ENCODE results near the gene GRK5. TPM values are rescaled to one million over a fixed set of nuclear protein-coding genes. Genes with fewer than 3 reads are reported as not detected.

GRK5 gene
- total and polyA plus RNA-seq, 9 of the 15 experiments (the other 6 are each of a cell fraction or from before 2014, with no cell fraction given) = 0.46 to 0.83 (median 0.67) TPM; not detected in 2

DNA sequence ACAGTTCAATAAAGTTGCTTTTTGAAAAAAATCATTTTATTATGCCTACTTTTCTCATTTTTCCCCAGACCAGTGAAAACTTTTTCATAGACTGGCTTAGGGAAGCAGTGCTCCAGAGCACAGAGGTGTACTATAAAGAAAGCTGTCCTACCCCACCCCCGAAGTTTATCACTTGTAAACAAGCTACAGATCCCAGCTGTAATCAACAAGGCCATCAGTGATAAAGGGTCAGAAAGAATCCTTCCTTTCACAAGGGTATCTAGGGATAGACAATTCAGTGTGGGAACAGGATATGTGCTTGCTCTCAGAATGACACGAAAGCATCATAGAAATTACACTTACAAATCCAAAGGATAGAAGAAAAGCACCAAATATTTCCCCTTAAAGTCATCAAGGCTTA lies 33.3 kb upstream of the GRK5 start:
- Histone ChIP-seq H4K20me1 (replicated peaks; ENCODE audit: control insufficient read depth, insufficient read depth, low read length) (no peaks in the 10 kb centered on the region), H3K9ac (ENCODE audit: insufficient read depth in 1 of 2, low read depth in 2 of 2, low read length in 2 of 2) (no peak overlapping the region), H3K9me3 (replicated peaks; ENCODE audit: control insufficient read depth, insufficient read depth, low read depth, low read length) (no peaks in the 10 kb centered on the region), H3K9me1 (ENCODE audit: control insufficient read depth, insufficient read depth, low read length) (peaks cover 4% of the 10 kb centered on the region), H3K79me2 (ENCODE audit: control insufficient read depth, insufficient read depth, low read length) (peaks cover 49% of the 10 kb centered on the region), H3K27ac (ENCODE audit: extremely low read depth, low read depth, low read length) (no peak overlapping the region), H3K27me3 (ENCODE audit: control insufficient read depth in 2 of 2, insufficient read depth in 2 of 2, low read length in 2 of 2) (no peaks in the 10 kb centered on the region), H2AFZ (ENCODE audit: low read depth, low read length) (no peak overlapping the region), H3K4me2 (ENCODE audit: insufficient read depth, low read length) (no peak overlapping the region; the same call in 1 of the 2 replicates), H3K4me3 (no peak overlapping the region), H3K36me3 (ENCODE audit: control insufficient read depth, insufficient read depth, low read length) (peaks cover 57% of the 10 kb centered on the region), H3K4me1 (replicated peaks in 1 of 2; ENCODE audit: control insufficient read depth in 2 of 2, insufficient read depth in 2 of 2, low read length in 2 of 2) (peaks cover 17 to 30% of the 10 kb centered on the region in 2 experiments; a peak in 4 of 5 replicates)
- POLR2A ChIA-PET = interaction anchor here (0.8 kb wide), 1 partner anchor 12 kb away, joined by 4 read pairs; no protein-coding TSS in a partner anchor
- intact Hi-C loops (cut with micrococcal nuclease) = no loop called here
- FAIRE-seq (no peak), ATAC-seq (no peak), DNase-seq (ENCODE audit: extremely low read depth in 1 of 4, low spot score in 3 of 4) (no peak)
- no TSS peak for BruUV-seq (replicated peaks)
- CTCF ChIA-PET (ENCODE audit: low intra/inter-chr PET ratio) = no interaction called here
- WGBS (ENCODE audit: insufficient coverage, low coverage, missing lambda C conversion rate) = 32% methylated on average over 2 of the region's 2 CpGs
- in situ Hi-C loops (cut with MboI) = no loop called here
- TF ChIP-seq PRMT5 (CRISPR knock-in tag; IDR thresholded peaks at IDR 0.05) (no peak), ZNF778 (CRISPR knock-in tag; IDR thresholded peaks at IDR 0.05) (no peak), TEAD1 (CRISPR knock-in tag; IDR thresholded peaks at IDR 0.05) (no peak), ZNF561 (CRISPR knock-in tag; conservative IDR thresholded peaks at IDR 0.05) (no peak), ZNF696 (CRISPR knock-in tag; conservative IDR thresholded peaks at IDR 0.05) (no peak), MCM3 (IDR thresholded peaks at IDR 0.05) (no peak), EP300 (IDR thresholded peaks at IDR 0.05; ENCODE audit: low read length) (no peak), EWSR1 (IDR thresholded peaks at IDR 0.05; ENCODE audit: borderline replicate concordance, low read depth, partially characterized antibody) (no peak), RBBP5 (IDR thresholded peaks at IDR 0.05; ENCODE audit: borderline replicate concordance, insufficient read depth, low read length, poor library complexity, severe bottlenecking) (no peak), ERF (CRISPR knock-in tag; IDR thresholded peaks at IDR 0.05) (no peak)
- TF ChIP-seq, protein P1, sequence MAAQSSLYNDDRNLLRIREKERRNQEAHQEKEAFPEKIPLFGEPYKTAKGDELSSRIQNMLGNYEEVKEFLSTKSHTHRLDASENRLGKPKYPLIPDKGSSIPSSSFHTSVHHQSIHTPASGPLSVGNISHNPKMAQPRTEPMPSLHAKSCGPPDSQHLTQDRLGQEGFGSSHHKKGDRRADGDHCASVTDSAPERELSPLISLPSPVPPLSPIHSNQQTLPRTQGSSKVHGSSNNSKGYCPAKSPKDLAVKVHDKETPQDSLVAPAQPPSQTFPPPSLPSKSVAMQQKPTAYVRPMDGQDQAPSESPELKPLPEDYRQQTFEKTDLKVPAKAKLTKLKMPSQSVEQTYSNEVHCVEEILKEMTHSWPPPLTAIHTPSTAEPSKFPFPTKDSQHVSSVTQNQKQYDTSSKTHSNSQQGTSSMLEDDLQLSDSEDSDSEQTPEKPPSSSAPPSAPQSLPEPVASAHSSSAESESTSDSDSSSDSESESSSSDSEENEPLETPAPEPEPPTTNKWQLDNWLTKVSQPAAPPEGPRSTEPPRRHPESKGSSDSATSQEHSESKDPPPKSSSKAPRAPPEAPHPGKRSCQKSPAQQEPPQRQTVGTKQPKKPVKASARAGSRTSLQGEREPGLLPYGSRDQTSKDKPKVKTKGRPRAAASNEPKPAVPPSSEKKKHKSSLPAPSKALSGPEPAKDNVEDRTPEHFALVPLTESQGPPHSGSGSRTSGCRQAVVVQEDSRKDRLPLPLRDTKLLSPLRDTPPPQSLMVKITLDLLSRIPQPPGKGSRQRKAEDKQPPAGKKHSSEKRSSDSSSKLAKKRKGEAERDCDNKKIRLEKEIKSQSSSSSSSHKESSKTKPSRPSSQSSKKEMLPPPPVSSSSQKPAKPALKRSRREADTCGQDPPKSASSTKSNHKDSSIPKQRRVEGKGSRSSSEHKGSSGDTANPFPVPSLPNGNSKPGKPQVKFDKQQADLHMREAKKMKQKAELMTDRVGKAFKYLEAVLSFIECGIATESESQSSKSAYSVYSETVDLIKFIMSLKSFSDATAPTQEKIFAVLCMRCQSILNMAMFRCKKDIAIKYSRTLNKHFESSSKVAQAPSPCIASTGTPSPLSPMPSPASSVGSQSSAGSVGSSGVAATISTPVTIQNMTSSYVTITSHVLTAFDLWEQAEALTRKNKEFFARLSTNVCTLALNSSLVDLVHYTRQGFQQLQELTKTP (IDR thresholded peaks at IDR 0.05; ENCODE audit: low read depth in 1 of 2, partially characterized antibody in 2 of 2) = no peak
- TF ChIP-seq, protein P2, sequence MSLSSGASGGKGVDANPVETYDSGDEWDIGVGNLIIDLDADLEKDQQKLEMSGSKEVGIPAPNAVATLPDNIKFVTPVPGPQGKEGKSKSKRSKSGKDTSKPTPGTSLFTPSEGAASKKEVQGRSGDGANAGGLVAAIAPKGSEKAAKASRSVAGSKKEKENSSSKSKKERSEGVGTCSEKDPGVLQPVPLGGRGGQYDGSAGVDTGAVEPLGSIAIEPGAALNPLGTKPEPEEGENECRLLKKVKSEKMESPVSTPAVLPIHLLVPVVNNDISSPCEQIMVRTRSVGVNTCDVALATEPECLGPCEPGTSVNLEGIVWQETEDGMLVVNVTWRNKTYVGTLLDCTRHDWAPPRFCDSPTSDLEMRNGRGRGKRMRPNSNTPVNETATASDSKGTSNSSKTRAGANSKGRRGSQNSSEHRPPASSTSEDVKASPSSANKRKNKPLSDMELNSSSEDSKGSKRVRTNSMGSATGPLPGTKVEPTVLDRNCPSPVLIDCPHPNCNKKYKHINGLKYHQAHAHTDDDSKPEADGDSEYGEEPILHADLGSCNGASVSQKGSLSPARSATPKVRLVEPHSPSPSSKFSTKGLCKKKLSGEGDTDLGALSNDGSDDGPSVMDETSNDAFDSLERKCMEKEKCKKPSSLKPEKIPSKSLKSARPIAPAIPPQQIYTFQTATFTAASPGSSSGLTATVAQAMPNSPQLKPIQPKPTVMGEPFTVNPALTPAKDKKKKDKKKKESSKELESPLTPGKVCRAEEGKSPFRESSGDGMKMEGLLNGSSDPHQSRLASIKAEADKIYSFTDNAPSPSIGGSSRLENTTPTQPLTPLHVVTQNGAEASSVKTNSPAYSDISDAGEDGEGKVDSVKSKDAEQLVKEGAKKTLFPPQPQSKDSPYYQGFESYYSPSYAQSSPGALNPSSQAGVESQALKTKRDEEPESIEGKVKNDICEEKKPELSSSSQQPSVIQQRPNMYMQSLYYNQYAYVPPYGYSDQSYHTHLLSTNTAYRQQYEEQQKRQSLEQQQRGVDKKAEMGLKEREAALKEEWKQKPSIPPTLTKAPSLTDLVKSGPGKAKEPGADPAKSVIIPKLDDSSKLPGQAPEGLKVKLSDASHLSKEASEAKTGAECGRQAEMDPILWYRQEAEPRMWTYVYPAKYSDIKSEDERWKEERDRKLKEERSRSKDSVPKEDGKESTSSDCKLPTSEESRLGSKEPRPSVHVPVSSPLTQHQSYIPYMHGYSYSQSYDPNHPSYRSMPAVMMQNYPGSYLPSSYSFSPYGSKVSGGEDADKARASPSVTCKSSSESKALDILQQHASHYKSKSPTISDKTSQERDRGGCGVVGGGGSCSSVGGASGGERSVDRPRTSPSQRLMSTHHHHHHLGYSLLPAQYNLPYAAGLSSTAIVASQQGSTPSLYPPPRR (CRISPR knock-in tag; IDR thresholded peaks at IDR 0.05; ENCODE audit: borderline replicate concordance) = no peak
- TF ChIP-seq, protein P3, sequence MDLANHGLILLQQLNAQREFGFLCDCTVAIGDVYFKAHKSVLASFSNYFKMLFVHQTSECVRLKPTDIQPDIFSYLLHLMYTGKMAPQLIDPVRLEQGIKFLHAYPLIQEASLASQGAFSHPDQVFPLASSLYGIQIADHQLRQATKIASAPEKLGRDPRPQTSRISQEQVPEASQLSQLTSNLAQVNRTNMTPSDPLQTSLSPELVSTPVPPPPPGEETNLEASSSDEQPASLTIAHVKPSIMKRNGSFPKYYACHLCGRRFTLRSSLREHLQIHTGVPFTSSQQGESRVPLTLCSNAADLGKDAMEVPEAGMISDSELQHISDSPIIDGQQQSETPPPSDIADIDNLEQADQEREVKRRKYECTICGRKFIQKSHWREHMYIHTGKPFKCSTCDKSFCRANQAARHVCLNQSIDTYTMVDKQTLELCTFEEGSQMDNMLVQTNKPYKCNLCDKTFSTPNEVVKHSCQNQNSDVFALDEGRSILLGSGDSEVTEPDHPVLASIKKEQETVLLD (IDR thresholded peaks at IDR 0.05) = no peak

Data from K562 (cell line).